Heart left ventricle (tissue), 13 donors: ENCODE results near the gene BCAR3.
"Not testable (repeated sequence)": the region's sequence is repeated elsewhere in the genome, so short reads cannot be mapped to it uniquely, and the experiment has no call there.

Source experiments
- POLR2A ChIP-seq, 2 donors: fragments of 450-650 bp; IDR thresholded peaks; one replicate each; pipeline ENCODE4 v1.6.1; 2017; ENCODE audit warnings: antibody characterized with exemption in 2 of 2, mild to moderate bottlenecking in 2 of 2, moderate library complexity in 2 of 2
- TF ChIP-seq, protein P1 (sequence below), 12 donors: fragments of 200-600 bp; sonication (generic) in 4 of 12; IDR thresholded peaks; one replicate each; pipeline versions ENCODE4 v1.5.0 to v1.8.0; 2018 to 2022; ENCODE audit warnings: antibody characterized with exemption in 12 of 12, mild to moderate bottlenecking in 5 of 12
- donor health status: ischemic (EF 13 %, LVEDD 7.1; RV severe dilation, severe dysfunction).
- donor health status: DM: no; HTN: yes; CAD: no.
- donor health status: DM: no; HTN: no; CAD: no.
- donor health status: ischemic (EF 25% LVEDD 6.9; RV normal size, moderate dysfunction).
- donor health status: ischemic (EF 25% LVEDD 5.7; RV mildly dilated, moderate dysfunction).
- donor health status: ischemic (EF 35%, LVEDD 5.7; RV mildly dilated, moderate dysfunction).
- donor health status: nonischemic (EF 11% LVEDD 7.7; RV severe dilation, severe dysfunction).
- donor health status: DM: yes; HTN: yes; CAD: no.
- donor health status: PGD.
- donor health status: ischemic (EF 29% LVEDD 5.4; RV normal size, mild dysfunction).
- donor health status: nonischemic (EF 23%, LVEDD 6.1; RV moderate dilation, normal function).

DNA sequence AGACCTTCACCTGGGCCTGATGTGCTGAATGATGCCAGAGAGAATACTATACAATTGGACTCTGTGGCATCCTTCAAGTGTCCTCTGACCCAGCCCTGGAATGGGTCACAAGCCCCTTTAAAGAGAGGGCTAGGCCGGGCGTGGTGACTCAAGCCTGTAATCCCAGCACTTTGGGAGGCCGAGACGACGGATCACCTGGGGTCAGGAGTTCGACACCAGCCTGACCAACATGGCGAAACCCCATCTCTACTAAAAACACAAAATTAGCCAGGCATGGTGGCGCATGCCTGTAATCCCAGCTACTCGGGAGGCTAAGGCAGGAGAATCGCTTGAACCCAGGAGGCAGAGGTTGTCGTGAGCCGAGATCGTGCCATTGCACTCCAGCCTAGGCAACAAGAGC, 15.9 kb upstream of the BCAR3 start:
- TF ChIP-seq, protein P1, sequence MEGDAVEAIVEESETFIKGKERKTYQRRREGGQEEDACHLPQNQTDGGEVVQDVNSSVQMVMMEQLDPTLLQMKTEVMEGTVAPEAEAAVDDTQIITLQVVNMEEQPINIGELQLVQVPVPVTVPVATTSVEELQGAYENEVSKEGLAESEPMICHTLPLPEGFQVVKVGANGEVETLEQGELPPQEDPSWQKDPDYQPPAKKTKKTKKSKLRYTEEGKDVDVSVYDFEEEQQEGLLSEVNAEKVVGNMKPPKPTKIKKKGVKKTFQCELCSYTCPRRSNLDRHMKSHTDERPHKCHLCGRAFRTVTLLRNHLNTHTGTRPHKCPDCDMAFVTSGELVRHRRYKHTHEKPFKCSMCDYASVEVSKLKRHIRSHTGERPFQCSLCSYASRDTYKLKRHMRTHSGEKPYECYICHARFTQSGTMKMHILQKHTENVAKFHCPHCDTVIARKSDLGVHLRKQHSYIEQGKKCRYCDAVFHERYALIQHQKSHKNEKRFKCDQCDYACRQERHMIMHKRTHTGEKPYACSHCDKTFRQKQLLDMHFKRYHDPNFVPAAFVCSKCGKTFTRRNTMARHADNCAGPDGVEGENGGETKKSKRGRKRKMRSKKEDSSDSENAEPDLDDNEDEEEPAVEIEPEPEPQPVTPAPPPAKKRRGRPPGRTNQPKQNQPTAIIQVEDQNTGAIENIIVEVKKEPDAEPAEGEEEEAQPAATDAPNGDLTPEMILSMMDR (IDR thresholded peaks at IDR 0.05) = not testable (repeated sequence)
- TF ChIP-seq POLR2A (IDR thresholded peaks at IDR 0.05) = not testable (repeated sequence)
